H1 (cell line): Measurements from ENCODE around the gene SPAG16. TPM values are rescaled to one million over a fixed set of nuclear protein-coding genes. Genes with fewer than 3 reads are reported as not detected.

Source experiments
- ATF3 ChIP-seq: IDR thresholded peaks from 2 replicates; pipeline ENCODE4 v1.6.1; 2011; ENCODE audit warnings: low read depth, mild to moderate bottlenecking, low read length; ENCODE audit not compliant: insufficient read depth
- BACH1 ChIP-seq: IDR thresholded peaks from 2 replicates; pipeline ENCODE4 v1.6.1; 2012; ENCODE audit warnings: low read length, improper control_type of control experiment
- CHD2 ChIP-seq: IDR thresholded peaks from 2 replicates; pipeline ENCODE4 v1.6.1; 2012; ENCODE audit warnings: low read length, improper control_type of control experiment
- CHD7 ChIP-seq: fragments of 300-600 bp; sonication (generic); IDR thresholded peaks from 2 replicates; pipeline ENCODE4 v1.7.1; 2012; ENCODE audit warnings: low read length, moderate library complexity, mild to moderate bottlenecking, inconsistent platforms; ENCODE audit not compliant: insufficient replicate concordance
- EZH2 ChIP-seq: fragments of 200-600 bp; sonication (generic); IDR thresholded peaks from 2 replicates; pipeline ENCODE4 v1.7.1; 2012; ENCODE audit warnings: low read depth, mild to moderate bottlenecking, moderate library complexity, low read length, inconsistent platforms; ENCODE audit not compliant: severe bottlenecking
- GABPA ChIP-seq: IDR thresholded peaks from 2 replicates; pipeline ENCODE4 v1.6.1; 2011; ENCODE audit warnings: mild to moderate bottlenecking, low read length, moderate library complexity, borderline replicate concordance; ENCODE audit not compliant: insufficient read depth
- MAX ChIP-seq: IDR thresholded peaks from 2 replicates; pipeline ENCODE4 v1.6.1; 2012; ENCODE audit warnings: inconsistent platforms
- NRF1 ChIP-seq: IDR thresholded peaks from 2 replicates; pipeline ENCODE4 v1.6.1; 2011; ENCODE audit warnings: mild to moderate bottlenecking, low read depth, low read length, improper control_type of control experiment
- POLR2AphosphoS5 ChIP-seq: IDR thresholded peaks from 2 replicates; pipeline ENCODE4 v1.6.1; 2011; ENCODE audit warnings: low read depth, low read length
- SRF ChIP-seq: IDR thresholded peaks from 2 replicates; pipeline ENCODE4 v1.6.1; 2011; ENCODE audit warnings: mild to moderate bottlenecking, low read depth, low read length, moderate library complexity
- polyA plus RNA-seq, 7 experiments: library from polyadenylated mRNA; depleted of rRNA in 3 of 7; stranded (reverse) in 5 of 7; unstranded in 2 of 7; fragments of >200 nt in 5 of 7; fragments of 200-250 nt in 2 of 7; gene quantifications; 1 replicate in 5 of 7; 2 replicates in 1 of 7; 4 replicates in 1 of 7; pipeline versions ENCODE4 v1.2.1 to v1.2.3, GENCODE V29; 2011 to 2013; ENCODE audit warnings: missing spikeins in 2 of 7, mixed read lengths in 2 of 7
- total RNA-seq: library from RNA; stranded (reverse); fragmentation: NEBNext Ultra II Directional; extraction: Animal tissue kit (Norgen Biotek cat#: 25700); gene quantifications from 2 replicates; pipeline ENCODE4 v1.2.1, GENCODE V29; 2021

The SPAG16 gene
- total and polyA plus RNA-seq, 2 of the 8 experiments (the other 6 are each of a cell fraction or from before 2014, with no cell fraction given) = 6.0 to 14.9 TPM

- TF ChIP-seq GABPA (no peak), MAX (0 out of 2 replicates have a peak, but pooled peaks have one; percentile 23), EZH2 (no peak), ATF3 (no peak), BACH1 (no peak), POLR2AphosphoS5 (no peak), CHD7 (no peak), NRF1 (no peak), SRF (no peak), CHD2 (0 out of 2 replicates have a peak, but pooled peaks have one; percentile 53)
Observed at GRCh38 chr2:214410918-214411554, 1126.8 kb downstream of the SPAG16 start, which contains the start of gene VWC2L (continued).
